Fibroblast of the conjunctiva (primary cell): Measurements from ENCODE around the gene C1RL.
"Not testable (repeated sequence)": the region's sequence is repeated elsewhere in the genome, so short reads cannot be mapped to it uniquely, and the experiment has no call there.

ENCODE experiments used
- DNase-seq: peaks from one replicate; pipeline ENCODE4 v3.0.0-alpha.2; 2010; ENCODE audit warnings: low read depth

The C1RL gene

GRCh38 chr12:7114851-7115250, 5.8 kb upstream of the C1RL start:
- no peak for DNase-seq

GRCh38 chr12:7114008-7114407, 5.0 kb upstream of the C1RL start:
- no peak for DNase-seq

GRCh38 chr12:7113389-7113871, 4.4 kb upstream of the C1RL start:
- peak; percentile 34 for DNase-seq

GRCh38 chr12:7112041-7112440, 3.0 kb upstream of the C1RL start:
- no peak for DNase-seq

- DNase-seq = no peak
Measured at GRCh38 chr12:7110661-7111060, 1.6 kb upstream of the C1RL start.

GRCh38 chr12:7109572-7109920, 532 bp upstream of the C1RL start:
- DNase-seq = no peak

GRCh38 chr12:7108003-7108795, 815 bp downstream of the C1RL start:
- peak; percentile 55 for DNase-seq

- DNase-seq = no peak
Measured at GRCh38 chr12:7107636-7108002, 1.4 kb downstream of the C1RL start.

GRCh38 chr12:7107181-7107580, 1.8 kb downstream of the C1RL start:
- DNase-seq = not testable (repeated sequence)

- DNase-seq = no peak
Measured at GRCh38 chr12:7106082-7106481, 2.9 kb downstream of the C1RL start.

- DNase-seq = no peak
Measured at GRCh38 chr12:7103837-7104584, 5.0 kb downstream of the C1RL start.

GRCh38 chr12:7102582-7102981, 6.4 kb downstream of the C1RL start:
- no peak for DNase-seq

- DNase-seq = no peak
Measured at GRCh38 chr12:7101694-7102131, 7.3 kb downstream of the C1RL start.

GRCh38 chr12:7101047-7101693, 7.8 kb downstream of the C1RL start:
- no peak for DNase-seq

- no peak for DNase-seq
Measured at GRCh38 chr12:7100239-7100638, 8.8 kb downstream of the C1RL start.

GRCh38 chr12:7099290-7099996, 9.6 kb downstream of the C1RL start:
- DNase-seq = no peak

- no peak for DNase-seq
Measured at GRCh38 chr12:7096979-7097378, 12.0 kb downstream of the C1RL start.

- no peak for DNase-seq
Measured at GRCh38 chr12:7096006-7096932, 12.7 kb downstream of the C1RL start.

- peak; percentile 57 for DNase-seq
Measured at GRCh38 chr12:7093892-7094291, 15.1 kb downstream of the C1RL start.

- DNase-seq = no peak
Measured at GRCh38 chr12:7093486-7093885, 15.5 kb downstream of the C1RL start.

- no peak for DNase-seq
Measured at GRCh38 chr12:7092986-7093460, 16.0 kb downstream of the C1RL start.
